NCI-H128 (cell line): Measurements from ENCODE around the gene HJV.
"Not testable (repeated sequence)": the region's sequence is repeated elsewhere in the genome, so short reads cannot be mapped to it uniquely, and the experiment has no call there.

ENCODE experiments used
- DNase-seq: peaks from one replicate; lab custom pipeline; 2025; ENCODE audit not compliant: unreplicated experiment; lab: John Stamatoyannopoulos, UW

The HJV gene

GRCh38 chr1:146021622-146022402 lies at the start of gene HJV:
Gene HJV (minus strand): TSS chr1:146021735. CDS start chr1:146020231, 1,504 bp downstream.
- DNase-seq, result no peak

GRCh38 chr1:146059148-146059547 lies 37.6 kb upstream of the HJV start:
- not testable (repeated sequence) for DNase-seq

DNA sequence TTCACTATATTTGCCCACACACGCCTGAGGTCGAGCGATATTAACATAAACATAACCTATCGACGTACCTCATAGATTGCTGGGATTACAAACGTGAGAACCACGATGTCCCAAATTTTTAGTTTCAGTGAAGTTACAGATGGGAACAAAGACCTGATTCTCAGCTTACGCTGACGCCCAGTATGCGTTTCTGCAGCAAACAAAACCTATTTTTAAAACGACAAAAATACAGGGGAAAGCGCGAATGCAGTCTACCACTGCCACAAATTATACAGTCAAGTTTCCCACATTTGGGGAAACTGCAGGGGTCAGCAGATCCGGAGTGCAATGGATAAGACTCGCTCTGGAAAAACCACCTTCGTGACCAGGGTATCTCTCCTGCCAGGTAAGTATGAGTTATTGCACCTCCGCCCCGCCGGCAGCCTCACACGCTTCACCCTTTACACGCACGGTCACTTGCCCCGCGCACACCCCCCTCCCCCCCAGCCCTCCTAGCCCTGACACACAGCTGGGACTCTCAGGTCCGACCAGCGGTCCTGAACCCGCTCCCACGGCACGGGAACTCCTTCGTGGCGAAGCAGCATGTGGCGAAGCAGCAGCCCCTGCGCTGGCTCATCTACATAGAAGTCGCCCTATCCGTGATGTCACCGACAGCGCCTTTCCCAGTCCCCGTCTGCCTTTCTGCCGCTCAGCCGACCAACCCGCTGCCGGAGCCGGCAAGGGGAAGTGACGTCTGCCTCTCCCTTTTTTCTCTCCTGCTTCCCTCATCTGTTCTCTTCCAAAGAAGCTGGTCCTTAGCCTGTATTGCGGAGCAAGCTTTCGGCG lies 30.5 kb upstream of the HJV start:
- DNase-seq, result peak; percentile 39

- DNase-seq, result no peak
Measured at GRCh38 chr1:146051452-146051851, 29.9 kb upstream of the HJV start.

DNA sequence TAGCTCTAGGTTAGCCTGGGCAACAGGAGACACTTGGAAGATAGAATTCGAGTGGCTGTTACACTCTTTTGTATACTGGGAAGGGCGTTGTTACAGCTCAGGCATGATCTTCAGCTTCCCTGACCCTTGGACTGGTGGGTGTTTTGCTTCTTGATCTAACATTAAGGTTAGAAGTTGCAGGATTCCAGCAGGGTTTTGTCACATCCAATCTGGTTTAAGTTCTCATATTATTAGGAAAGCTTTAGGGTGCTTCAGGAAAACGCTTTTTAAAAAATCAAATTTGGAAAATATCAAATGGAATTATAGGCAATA lies 29.1 kb upstream of the HJV start:
- not testable (repeated sequence) for DNase-seq

DNA sequence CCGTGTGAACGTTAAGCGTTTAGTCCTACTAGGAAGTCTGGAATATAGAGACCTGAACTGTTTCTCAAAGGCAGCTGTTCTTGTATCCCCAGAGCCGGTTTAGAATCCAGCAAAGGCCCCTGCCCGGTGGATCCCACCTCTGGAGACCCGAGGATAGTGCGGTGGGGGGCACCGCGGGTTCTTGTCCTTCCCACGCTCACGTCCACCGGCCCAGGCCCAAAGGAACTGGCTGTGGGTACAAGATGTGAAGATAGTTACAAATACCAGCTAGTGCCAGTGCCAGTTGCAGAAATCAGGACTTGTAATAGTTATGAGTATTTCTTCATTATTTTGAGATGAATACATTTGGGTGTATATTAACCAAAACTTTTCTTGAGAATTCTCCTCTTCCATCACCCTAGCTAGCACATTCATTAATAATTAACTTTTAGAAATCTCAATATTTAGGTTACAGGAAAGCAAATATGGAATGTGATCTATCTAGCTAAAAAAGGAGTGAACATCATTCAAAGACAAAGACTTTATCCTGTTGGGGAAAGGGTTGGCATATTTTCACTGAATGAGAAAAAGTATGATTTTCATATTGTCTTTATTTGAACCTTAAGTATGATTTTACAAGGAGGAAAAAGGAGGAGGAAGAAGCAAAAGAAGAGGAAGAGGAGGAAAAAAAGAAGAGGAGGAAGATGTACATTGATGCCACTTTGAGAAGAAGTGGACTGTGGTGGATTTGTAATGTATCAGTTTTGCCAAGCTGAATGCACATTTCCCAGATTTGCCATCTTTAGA lies 28.5 kb upstream of the HJV start:
- DNase-seq, result not testable (repeated sequence)

GRCh38 chr1:146049436-146049835 lies 27.9 kb upstream of the HJV start:
- DNase-seq, result no peak

GRCh38 chr1:146048514-146049115 lies 27.1 kb upstream of the HJV start:
- not testable (repeated sequence) for DNase-seq

DNA sequence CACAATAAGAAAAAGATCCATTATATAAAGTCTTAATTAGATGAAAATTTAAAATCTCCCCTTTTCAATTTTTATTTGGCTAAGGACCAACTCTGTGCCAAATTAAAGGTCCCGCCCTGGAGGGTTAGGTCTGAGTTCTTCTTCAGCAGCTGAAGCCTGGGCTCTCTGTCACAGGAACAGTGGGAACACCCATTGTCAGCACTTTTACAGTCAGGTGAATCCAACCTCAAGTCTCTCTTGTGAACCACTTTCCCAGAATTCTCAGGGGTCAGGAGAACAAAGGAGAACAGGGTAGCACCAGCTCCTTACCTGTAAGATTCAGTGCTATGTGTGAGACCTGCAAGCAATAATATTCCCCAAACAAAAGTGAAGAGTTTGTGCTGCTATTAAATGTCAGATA lies 25.1 kb upstream of the HJV start:
- DNase-seq, result no peak

DNA sequence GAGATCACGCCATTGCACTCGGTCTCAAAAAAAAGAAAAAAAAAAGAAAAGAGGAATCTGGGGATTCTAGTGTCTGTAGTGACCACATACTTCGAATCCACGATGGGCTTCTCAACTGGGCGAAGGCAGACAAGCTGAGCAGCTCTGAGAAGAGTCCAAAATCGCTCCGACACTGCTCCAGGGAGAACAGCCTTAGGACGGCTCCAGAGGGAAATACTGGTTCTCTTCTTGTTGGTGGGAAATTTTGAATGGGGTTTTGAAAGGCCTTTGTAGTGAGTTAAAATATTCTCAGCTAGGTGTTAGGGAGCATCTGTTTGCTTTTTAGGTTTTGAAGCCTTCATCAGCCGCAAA lies 18.3 kb upstream of the HJV start:
- DNase-seq, result no peak

DNA sequence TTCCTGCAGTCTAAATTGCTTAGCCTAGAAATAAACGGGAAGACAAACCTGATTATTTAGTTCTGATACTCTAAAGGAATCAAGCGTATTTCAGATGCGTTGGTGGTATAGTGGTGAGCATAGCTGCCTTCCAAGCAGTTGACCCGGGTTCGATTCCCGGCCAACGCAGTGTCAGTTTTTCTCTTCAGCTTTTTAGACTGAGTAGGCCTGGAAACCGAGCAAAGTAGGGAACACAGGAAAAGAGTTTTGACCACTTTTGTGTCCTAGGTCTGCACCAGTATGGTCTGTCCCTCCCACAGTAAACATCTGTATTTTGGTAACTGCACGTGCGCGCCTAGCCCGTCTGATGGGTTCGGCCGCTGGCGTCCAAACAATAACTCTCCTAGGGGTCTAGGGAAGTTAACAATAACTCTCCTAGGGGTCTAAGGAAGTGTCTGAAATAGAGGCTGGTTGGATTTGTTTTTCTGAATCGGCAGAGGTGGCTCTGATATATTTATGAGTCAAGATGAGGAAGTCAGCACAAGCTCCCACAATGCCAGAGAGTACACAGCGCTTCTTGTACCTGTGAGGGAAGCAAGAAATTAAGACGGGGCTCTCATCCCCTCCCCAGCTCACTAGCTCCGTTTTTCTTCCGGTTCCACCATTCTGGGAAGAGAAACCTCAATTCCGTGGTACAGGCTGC lies 15.6 kb upstream of the HJV start:
- DNase-seq, result peak; percentile 82

- no peak for DNase-seq
Measured at GRCh38 chr1:146036241-146036964, 14.9 kb upstream of the HJV start.

- DNase-seq, result no peak
Measured at GRCh38 chr1:146035048-146035423, 13.5 kb upstream of the HJV start.

DNA sequence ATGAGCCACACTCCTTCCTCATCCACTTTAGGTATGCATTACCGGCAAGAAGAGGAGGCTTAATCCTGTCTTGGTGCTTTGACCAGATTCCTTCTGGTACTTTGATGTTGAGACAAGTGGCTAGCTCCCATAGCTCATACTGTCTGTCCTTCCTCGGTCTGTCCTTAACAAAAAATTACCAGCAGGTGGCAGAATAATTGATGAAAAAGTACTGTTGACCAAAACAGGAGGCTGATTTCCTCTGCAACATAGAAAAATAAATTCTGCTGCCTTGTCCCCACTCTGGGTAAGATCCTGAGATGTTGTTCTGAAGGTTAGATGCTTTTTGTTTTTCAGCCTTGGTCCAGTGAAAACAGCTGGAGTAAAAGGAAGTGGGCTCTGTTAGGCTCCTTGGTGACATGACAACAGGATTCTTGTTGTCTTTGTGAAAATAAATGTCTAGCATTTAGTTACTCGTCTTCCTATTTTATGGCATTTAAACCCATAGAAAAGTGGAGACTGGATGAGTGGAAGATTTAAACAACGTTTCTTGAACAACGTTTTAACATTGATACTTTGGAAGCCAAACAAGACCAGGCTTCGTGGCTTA lies 11.2 kb upstream of the HJV start:
- DNase-seq, result no peak

DNA sequence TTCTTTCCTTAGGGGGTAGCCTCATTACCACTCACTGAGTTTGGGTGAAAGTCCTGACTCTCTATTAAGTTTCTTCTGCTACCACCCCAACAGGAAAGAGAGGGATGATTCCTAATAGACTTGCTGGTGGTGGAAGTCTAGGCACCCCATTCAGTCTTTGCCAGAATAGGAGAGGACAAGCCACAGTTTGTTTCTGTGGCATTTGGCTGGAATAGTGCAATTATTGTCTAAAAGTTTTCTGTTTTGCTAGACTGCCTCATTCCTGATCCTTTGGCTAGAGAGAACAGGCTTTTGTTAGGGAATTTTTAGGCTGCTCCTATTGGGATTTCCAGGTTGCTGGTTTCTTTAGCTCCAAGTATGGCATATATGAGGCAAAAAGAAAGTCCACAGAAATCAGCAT lies 9.9 kb upstream of the HJV start:
- DNase-seq, result no peak

DNA sequence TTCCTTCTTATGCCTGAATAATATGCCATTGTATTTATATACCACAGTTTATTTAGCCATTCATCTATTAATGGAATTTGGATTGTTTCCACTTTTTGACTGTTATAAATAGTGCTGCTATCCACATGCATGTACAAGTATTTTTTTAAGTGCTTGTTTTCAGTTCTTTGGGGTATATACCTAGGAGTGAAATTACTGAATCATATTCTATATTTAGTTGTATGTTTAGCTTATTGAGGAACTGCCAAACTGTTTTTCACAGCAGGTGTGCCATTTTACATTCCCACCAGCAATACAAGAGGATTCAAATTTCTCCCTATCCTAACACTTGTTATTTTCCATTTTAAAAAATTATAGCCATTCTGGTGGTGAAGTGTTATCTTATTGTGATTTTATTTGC lies 7.6 kb upstream of the HJV start:
- DNase-seq, result no peak

- DNase-seq, result not testable (repeated sequence)
Measured at GRCh38 chr1:146026650-146027049, 5.1 kb upstream of the HJV start.

- not testable (repeated sequence) for DNase-seq
Measured at GRCh38 chr1:146025787-146026495, 4.4 kb upstream of the HJV start.
